GM12878 (cell line): ENCODE data around the gene USP9X. TPM values are rescaled to one million over a fixed set of nuclear protein-coding genes. Genes with fewer than 3 reads are reported as not detected.

ENCODE experiments used
- ASH2L ChIP-seq: fragments of 300-600, 200-600 bp; sonication (generic); IDR thresholded peaks from 2 replicates; pipeline ENCODE4 v1.6.1; 2017; ENCODE audit warnings: low read depth, mild to moderate bottlenecking, borderline replicate concordance
- CREM ChIP-seq: IDR thresholded peaks from 2 replicates; pipeline ENCODE4 v1.6.1; 2014; ENCODE audit warnings: antibody characterized with exemption, low read depth
- DPF2 ChIP-seq: fragments of 450-650 bp; IDR thresholded peaks from 2 replicates; pipeline ENCODE4 v1.6.1; 2017; ENCODE audit warnings: mild to moderate bottlenecking
- EGR1 ChIP-seq, 2 experiments: IDR thresholded peaks; 1 replicate in 1 of 2; 2 replicates in 1 of 2; pipeline ENCODE4 v1.6.1; 2011 to 2012; ENCODE audit warnings: low read depth in 2 of 2, low read length in 2 of 2, borderline replicate concordance in 1 of 2, mild to moderate bottlenecking in 1 of 2, moderate library complexity in 1 of 2
- ESRRA ChIP-seq: IDR thresholded peaks from 2 replicates; pipeline ENCODE4 v1.6.1; 2012; ENCODE audit warnings: mild to moderate bottlenecking, low read length, improper control_type of control experiment
- GATAD2B ChIP-seq: fragments of 450-650 bp; conservative IDR thresholded peaks from 2 replicates; pipeline ENCODE4 v1.6.1; 2017; ENCODE audit warnings: low read depth, mild to moderate bottlenecking, moderate library complexity
- LARP7 ChIP-seq: fragments of 450-650 bp; IDR thresholded peaks from 2 replicates; pipeline ENCODE4 v1.6.1; 2017; ENCODE audit warnings: mild to moderate bottlenecking
- MYC ChIP-seq: IDR thresholded peaks from 2 replicates; pipeline ENCODE4 v1.6.1; 2011; ENCODE audit warnings: mild to moderate bottlenecking, low read length, moderate library complexity, inconsistent platforms; ENCODE audit not compliant: insufficient read depth, insufficient replicate concordance, insufficient read length, severe bottlenecking
- POLR2A ChIP-seq: IDR thresholded peaks from 2 replicates; pipeline ENCODE4 v1.6.1; 2011; ENCODE audit warnings: low read depth, mild to moderate bottlenecking, low read length
- SP1 ChIP-seq: IDR thresholded peaks from one replicate; pipeline ENCODE4 v1.6.1; 2011; ENCODE audit warnings: low read depth, low read length
- SPI1 ChIP-seq: IDR thresholded peaks from 2 replicates; pipeline ENCODE4 v1.6.1; 2011; ENCODE audit warnings: low read depth, mild to moderate bottlenecking, low read length, moderate library complexity, borderline replicate concordance; ENCODE audit not compliant: insufficient read depth
- TAF1 ChIP-seq: IDR thresholded peaks from 2 replicates; pipeline ENCODE4 v1.6.1; 2011; ENCODE audit warnings: mild to moderate bottlenecking, low read depth, low read length, borderline replicate concordance
- ZNF207 ChIP-seq: fragments of 450-650 bp; IDR thresholded peaks from 2 replicates; pipeline ENCODE4 v1.6.1; 2014; ENCODE audit warnings: antibody characterized with exemption, mild to moderate bottlenecking, borderline replicate concordance
- polyA plus RNA-seq, 11 experiments: library from polyadenylated mRNA; depleted of rRNA in 4 of 11; unstranded in 6 of 11; stranded (reverse) in 5 of 11; fragments of >200 nt; fragmentation: Nextera tagmentation in 4 of 11; fragmentation: Illumina TruSeq in 1 of 11; extraction: Ambion mirVana in 4 of 11; extraction: Trizol in 1 of 11; gene quantifications; 1 replicate in 1 of 11; 2 replicates in 10 of 11; pipeline versions ENCODE4 v1.2.1 to v1.2.3, GENCODE V29; 2011 to 2016; ENCODE audit warnings: inconsistent platforms in 2 of 11, missing spikeins in 2 of 11, low read depth in 1 of 11
- total RNA-seq, 4 experiments: library from RNA; depleted of rRNA in 3 of 4; stranded (reverse); fragments of >200 nt in 3 of 4; fragmentation: Illumina TruSeq in 1 of 4; extraction: Trizol in 1 of 4; gene quantifications; 2 replicates each; pipeline versions ENCODE4 v1.2.1 to v1.2.3, GENCODE V29; 2013 to 2021
- TF ChIP-seq, protein P1 (sequence below): fragments of 450-650 bp; IDR thresholded peaks from 2 replicates; pipeline ENCODE4 v1.6.1; 2017; ENCODE audit warnings: mild to moderate bottlenecking, moderate library complexity
- TF ChIP-seq, protein P2 (sequence below): fragments of 450-650 bp; IDR thresholded peaks from 2 replicates; pipeline ENCODE4 v1.6.1; 2017; ENCODE audit warnings: mild to moderate bottlenecking, low read depth, inconsistent platforms; ENCODE audit not compliant: poor library complexity, severe bottlenecking
- TF ChIP-seq, protein P3 (sequence below): fragments of 450-650 bp; IDR thresholded peaks from 2 replicates; pipeline ENCODE4 v1.6.1; 2017; ENCODE audit warnings: mild to moderate bottlenecking, moderate library complexity
- TF ChIP-seq, protein P4 (sequence below): fragments of 450-650 bp; IDR thresholded peaks from 2 replicates; pipeline ENCODE4 v1.6.1; 2016; ENCODE audit warnings: mild to moderate bottlenecking

Gene USP9X
- total and polyA plus RNA-seq, 10 of the 15 experiments (the other 5 are each of a cell fraction or from before 2014, with no cell fraction given), result 9.3 to 61.6 (median 31.7) TPM

DNA sequence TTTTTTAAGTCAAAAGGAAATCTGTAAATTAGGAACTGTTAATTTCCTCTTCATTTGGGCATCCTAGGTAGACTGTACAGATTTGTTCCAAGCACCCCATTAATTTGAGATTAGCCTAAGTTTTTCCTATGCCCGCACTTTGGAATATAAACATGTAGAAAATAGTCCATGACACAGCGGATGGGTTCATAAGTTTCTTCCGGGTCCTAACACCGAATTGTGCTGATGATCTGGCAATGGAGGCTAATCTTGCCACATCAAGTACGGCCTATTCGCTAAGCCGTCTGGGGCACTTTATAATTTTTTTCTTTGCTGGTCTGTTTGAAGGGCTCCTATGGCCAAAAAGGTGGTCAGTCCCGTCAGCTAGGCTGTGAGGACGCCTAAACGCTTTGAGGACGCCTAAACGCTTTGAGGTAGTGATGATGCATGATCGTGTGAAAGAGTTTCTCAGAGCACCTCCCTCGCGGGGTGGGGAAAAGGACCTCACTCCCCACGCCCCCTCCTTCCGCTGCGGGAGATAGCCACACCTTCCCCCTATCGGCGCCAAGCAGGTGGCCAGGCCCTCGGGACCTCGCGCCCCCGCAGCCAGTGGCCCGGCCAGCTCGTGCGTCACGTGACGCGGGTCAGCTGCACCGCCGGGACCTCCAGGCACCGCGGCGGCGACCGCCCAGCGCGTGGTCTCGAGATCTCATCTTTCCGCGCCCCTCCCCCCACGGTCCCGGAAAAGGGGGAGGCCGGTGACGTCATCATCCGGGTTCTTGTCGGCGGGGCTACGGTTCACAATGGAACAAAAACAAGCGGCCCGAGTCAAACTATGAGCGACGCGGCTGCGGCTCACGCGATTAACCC is 977 bp upstream of the USP9X start (continued):
- TF ChIP-seq, protein P1, sequence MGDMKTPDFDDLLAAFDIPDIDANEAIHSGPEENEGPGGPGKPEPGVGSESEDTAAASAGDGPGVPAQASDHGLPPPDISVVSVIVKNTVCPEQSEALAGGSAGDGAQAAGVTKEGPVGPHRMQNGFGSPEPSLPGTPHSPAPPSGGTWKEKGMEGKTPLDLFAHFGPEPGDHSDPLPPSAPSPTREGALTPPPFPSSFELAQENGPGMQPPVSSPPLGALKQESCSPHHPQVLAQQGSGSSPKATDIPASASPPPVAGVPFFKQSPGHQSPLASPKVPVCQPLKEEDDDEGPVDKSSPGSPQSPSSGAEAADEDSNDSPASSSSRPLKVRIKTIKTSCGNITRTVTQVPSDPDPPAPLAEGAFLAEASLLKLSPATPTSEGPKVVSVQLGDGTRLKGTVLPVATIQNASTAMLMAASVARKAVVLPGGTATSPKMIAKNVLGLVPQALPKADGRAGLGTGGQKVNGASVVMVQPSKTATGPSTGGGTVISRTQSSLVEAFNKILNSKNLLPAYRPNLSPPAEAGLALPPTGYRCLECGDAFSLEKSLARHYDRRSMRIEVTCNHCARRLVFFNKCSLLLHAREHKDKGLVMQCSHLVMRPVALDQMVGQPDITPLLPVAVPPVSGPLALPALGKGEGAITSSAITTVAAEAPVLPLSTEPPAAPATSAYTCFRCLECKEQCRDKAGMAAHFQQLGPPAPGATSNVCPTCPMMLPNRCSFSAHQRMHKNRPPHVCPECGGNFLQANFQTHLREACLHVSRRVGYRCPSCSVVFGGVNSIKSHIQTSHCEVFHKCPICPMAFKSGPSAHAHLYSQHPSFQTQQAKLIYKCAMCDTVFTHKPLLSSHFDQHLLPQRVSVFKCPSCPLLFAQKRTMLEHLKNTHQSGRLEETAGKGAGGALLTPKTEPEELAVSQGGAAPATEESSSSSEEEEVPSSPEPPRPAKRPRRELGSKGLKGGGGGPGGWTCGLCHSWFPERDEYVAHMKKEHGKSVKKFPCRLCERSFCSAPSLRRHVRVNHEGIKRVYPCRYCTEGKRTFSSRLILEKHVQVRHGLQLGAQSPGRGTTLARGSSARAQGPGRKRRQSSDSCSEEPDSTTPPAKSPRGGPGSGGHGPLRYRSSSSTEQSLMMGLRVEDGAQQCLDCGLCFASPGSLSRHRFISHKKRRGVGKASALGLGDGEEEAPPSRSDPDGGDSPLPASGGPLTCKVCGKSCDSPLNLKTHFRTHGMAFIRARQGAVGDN, result peak; percentile 64; the same call in 1 of the 2 replicates
- TF ChIP-seq EGR1 (IDR thresholded peaks at IDR 0.05; ENCODE audit: borderline replicate concordance in 1 of 2, low read depth in 2 of 2, low read length in 2 of 2) (peak; percentile 44 to 98), ASH2L (no peak), MYC (no peak), SP1 (peak; percentile 61), SPI1 (peak; percentile 20; the same call in 1 of the 2 replicates), ESRRA (no peak), GATAD2B (peak; percentile 97; the same call in 1 of the 2 replicates), LARP7 (peak; percentile 89), POLR2A (peak; percentile 76), ZNF207 (peak; percentile 84; the same call in 1 of the 2 replicates), TAF1 (peak; percentile 62; the same call in 1 of the 2 replicates), CREM (peak; percentile 93), DPF2 (peak; percentile 96)
- TF ChIP-seq, protein P2, sequence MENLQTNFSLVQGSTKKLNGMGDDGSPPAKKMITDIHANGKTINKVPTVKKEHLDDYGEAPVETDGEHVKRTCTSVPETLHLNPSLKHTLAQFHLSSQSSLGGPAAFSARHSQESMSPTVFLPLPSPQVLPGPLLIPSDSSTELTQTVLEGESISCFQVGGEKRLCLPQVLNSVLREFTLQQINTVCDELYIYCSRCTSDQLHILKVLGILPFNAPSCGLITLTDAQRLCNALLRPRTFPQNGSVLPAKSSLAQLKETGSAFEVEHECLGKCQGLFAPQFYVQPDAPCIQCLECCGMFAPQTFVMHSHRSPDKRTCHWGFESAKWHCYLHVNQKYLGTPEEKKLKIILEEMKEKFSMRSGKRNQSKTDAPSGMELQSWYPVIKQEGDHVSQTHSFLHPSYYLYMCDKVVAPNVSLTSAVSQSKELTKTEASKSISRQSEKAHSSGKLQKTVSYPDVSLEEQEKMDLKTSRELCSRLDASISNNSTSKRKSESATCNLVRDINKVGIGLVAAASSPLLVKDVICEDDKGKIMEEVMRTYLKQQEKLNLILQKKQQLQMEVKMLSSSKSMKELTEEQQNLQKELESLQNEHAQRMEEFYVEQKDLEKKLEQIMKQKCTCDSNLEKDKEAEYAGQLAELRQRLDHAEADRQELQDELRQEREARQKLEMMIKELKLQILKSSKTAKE, result no peak
- TF ChIP-seq, protein P3, sequence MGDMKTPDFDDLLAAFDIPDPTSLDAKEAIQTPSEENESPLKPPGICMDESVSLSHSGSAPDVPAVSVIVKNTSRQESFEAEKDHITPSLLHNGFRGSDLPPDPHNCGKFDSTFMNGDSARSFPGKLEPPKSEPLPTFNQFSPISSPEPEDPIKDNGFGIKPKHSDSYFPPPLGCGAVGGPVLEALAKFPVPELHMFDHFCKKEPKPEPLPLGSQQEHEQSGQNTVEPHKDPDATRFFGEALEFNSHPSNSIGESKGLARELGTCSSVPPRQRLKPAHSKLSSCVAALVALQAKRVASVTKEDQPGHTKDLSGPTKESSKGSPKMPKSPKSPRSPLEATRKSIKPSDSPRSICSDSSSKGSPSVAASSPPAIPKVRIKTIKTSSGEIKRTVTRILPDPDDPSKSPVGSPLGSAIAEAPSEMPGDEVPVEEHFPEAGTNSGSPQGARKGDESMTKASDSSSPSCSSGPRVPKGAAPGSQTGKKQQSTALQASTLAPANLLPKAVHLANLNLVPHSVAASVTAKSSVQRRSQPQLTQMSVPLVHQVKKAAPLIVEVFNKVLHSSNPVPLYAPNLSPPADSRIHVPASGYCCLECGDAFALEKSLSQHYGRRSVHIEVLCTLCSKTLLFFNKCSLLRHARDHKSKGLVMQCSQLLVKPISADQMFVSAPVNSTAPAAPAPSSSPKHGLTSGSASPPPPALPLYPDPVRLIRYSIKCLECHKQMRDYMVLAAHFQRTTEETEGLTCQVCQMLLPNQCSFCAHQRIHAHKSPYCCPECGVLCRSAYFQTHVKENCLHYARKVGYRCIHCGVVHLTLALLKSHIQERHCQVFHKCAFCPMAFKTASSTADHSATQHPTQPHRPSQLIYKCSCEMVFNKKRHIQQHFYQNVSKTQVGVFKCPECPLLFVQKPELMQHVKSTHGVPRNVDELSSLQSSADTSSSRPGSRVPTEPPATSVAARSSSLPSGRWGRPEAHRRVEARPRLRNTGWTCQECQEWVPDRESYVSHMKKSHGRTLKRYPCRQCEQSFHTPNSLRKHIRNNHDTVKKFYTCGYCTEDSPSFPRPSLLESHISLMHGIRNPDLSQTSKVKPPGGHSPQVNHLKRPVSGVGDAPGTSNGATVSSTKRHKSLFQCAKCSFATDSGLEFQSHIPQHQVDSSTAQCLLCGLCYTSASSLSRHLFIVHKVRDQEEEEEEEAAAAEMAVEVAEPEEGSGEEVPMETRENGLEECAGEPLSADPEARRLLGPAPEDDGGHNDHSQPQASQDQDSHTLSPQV, result peak; percentile 73; the same call in 1 of the 2 replicates
- TF ChIP-seq, protein P4, sequence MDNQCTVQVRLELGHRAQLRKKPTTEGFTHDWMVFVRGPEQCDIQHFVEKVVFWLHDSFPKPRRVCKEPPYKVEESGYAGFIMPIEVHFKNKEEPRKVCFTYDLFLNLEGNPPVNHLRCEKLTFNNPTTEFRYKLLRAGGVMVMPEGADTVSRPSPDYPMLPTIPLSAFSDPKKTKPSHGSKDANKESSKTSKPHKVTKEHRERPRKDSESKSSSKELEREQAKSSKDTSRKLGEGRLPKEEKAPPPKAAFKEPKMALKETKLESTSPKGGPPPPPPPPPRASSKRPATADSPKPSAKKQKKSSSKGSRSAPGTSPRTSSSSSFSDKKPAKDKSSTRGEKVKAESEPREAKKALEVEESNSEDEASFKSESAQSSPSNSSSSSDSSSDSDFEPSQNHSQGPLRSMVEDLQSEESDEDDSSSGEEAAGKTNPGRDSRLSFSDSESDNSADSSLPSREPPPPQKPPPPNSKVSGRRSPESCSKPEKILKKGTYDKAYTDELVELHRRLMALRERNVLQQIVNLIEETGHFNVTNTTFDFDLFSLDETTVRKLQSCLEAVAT, result peak; percentile 9
